Vagina (tissue), 2 donors: ENCODE measurements around the gene USP32.

Experiments
- CTCF ChIP-seq, 3 experiments: fragments of 450-650 bp in 2 of 3; fragments of 200-600 bp in 1 of 3; sonication (generic) in 1 of 3; IDR thresholded peaks; one replicate each; pipeline ENCODE4 v1.5.1; 2017 to 2019; ENCODE audit warnings: antibody characterized with exemption in 3 of 3, mild to moderate bottlenecking in 2 of 3, moderate library complexity in 2 of 3
- POLR2AphosphoS5 ChIP-seq, 2 donors: sonication (generic); formaldehyde crosslinking; IDR thresholded peaks; one replicate each; pipeline ENCODE4 v1.9.0; 2017; ENCODE audit warnings: antibody characterized with exemption in 2 of 2, mild to moderate bottlenecking in 2 of 2, low read depth in 1 of 2; ENCODE audit not compliant: insufficient read depth in 1 of 2

GRCh38 chr17:60371416-60371815 is 20.5 kb downstream of the USP32 start:
- no peak for TF ChIP-seq CTCF (IDR thresholded peaks at IDR 0.05)
- TF ChIP-seq POLR2AphosphoS5 (IDR thresholded peaks at IDR 0.05; ENCODE audit: insufficient read depth in 1 of 2, low read depth in 1 of 2): no peak
